ENCODE measurements around the gene FAM78B.

GRCh38 chr1:166185526-166185925 is 18.7 kb upstream of the FAM78B start:
- TF ChIP-seq POLR2A (IDR thresholded peaks at IDR 0.05) (no peak), EP300 (IDR thresholded peaks at IDR 0.05) (no peak), CTCF (IDR thresholded peaks at IDR 0.05) (no peak)
